HG03571 (cell line): ENCODE data around the gene TXK.

Experiments
- ATAC-seq: cut with Tn5 transposase; IDR thresholded peaks from one replicate; pipeline ENCODE4 v1.9.1; 2021; ENCODE audit not compliant: unreplicated experiment

TXK gene

DNA sequence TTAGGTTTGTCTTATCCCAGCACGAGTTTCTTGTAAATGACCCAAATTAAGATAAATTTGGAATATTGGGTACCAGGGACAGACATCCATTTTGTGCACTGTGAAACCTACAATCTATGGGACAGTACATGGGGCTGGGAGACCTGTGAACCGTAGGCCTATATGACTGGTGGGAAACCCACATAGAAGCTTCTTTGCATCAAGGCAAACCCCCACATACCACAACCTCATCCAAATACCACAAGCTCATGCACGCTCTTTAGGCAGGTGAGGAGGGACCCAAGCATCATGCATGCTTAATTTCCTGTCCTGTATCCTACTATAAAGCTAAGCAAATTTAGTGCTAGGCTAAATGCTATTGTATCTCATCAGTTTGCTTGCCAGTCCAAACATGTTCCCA is 69.7 kb downstream of the TXK start:
- ATAC-seq: no peak

GRCh38 chr4:48058617-48059530 is 75.2 kb downstream of the TXK start:
- ATAC-seq: no peak

- ATAC-seq: no peak
Observed at GRCh38 chr4:48051078-48051477, 83.0 kb downstream of the TXK start.

GRCh38 chr4:48049483-48049882 is 84.6 kb downstream of the TXK start:
- ATAC-seq: no peak

DNA sequence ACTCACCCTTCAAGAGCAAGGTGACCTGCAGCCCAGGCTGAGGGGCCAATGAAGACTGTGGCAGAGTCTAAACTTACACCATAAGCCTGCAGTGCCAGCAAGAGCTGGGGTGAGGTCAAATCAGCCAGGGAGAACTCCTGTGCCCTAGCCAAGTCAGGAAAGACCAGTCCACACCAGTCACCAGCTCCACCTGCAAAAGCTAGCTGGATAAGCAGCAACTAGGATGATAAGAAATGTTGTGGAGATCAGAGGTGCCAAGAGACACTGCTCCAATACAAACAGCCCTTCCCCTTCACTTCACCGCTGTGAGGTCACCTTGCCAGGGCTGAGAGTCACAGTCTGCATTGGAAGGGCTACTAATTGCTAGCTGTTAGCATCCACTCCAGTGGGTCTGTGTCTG is 86.2 kb downstream of the TXK start:
- ATAC-seq: peak; percentile 10

- ATAC-seq: peak; percentile 98
Observed at GRCh38 chr4:48047421-48047844, 86.6 kb downstream of the TXK start.

DNA sequence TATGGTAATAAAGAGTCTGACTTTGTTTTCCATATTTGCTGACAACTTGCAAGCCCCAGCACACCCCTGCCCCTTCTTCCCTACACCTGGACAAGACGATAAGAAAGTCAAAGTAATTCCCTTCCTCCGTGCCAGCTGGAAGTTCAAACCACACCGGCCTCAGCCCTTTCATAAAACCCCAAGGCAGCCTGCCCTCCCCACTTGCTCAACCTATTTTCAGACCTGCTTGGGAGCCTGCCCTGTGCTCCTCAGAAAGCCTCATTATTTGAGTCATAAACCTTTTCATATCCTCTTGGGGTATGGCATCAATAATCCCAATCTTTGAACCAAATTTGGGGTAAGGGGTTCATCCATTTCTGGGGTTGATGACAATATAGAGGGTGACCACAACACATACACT is 88.0 kb downstream of the TXK start:
- ATAC-seq: no peak

GRCh38 chr4:48044298-48044697 is 89.8 kb downstream of the TXK start:
- no peak for ATAC-seq

GRCh38 chr4:48043504-48043903 is 90.5 kb downstream of the TXK start:
- ATAC-seq: no peak

- ATAC-seq: no peak
Observed at GRCh38 chr4:48042979-48043461, 91.0 kb downstream of the TXK start.

DNA sequence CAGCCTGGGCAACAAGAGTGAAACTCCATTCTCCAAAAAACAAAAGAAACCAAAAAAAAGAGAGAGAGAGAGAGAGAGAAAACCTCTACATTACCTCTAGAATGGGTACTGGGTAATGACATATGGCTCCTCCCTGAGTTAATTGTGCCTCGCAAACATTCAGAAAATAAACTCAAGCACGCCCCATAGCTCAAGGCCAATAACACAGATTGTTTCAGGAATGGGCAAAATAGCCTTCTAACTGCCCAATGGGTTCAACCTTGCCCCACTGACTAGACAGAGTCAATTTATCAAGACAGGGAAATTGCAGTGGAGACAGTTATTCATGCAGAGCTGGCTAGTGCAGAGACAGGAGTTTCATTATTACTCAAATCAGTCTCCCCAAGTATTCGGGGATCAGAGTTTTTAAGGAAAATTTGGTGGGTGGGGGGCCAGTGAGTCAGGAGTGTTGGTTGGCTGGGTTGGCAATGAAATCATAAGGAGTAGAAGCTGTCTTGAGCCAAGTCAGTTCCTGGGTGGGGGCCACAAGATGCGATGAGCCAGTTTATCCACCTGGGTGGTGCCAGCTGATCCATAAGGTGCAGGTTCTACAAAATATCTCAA is 92.4 kb downstream of the TXK start:
- no peak for ATAC-seq

GRCh38 chr4:48039561-48039960 is 94.5 kb downstream of the TXK start:
- no peak for ATAC-seq

DNA sequence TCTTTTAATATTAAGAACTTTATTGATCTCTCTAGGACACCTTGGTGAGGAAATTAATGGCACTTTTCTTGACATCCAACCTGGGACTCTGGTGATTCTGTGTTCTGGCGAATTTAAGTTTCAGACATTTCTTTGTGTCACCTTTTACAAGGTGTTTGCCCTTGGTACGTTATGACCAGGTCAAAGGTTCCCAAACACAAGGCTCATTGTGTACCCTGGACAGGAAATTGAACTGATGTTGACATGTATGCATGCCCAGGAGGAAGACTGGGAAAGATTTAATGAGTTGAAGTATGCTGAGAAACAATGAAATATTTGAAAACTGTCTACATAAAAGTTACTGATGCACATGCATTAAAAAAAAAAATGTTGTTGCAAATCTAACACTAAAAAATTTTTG is 95.4 kb downstream of the TXK start:
- no peak for ATAC-seq

GRCh38 chr4:48037117-48037462 is 97.0 kb downstream of the TXK start:
- no peak for ATAC-seq

GRCh38 chr4:48035952-48036351 is 98.1 kb downstream of the TXK start:
- ATAC-seq: no peak

DNA sequence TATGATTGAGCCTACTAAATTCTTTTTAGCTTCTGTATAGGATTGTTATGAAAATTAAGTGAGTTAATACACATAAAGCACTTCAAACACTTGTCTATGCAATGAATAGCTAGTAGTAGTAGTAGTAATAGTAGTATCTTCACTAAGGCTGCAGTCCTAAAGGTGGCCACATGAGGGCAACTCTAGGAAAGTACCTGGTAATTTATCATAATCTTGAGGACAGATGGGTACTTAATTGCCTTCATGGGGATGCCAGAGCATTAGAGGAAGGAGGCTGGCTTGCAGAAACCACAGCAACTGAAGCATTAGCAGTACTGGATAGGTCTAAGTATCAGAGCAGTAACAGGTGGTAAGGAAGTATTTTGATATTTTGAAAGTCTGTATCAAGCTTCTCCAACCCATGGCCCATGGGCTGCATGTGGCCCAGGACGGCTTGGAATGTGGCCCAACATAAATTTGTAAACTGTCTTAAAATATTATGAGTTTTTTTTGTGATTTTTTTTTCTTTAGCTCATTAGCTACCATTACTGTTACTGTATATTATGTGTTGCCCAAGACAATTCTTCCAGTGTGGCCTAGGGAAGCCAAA is 100.1 kb downstream of the TXK start:
- ATAC-seq: no peak

- no peak for ATAC-seq
Observed at GRCh38 chr4:48033412-48033811, 100.6 kb downstream of the TXK start.

DNA sequence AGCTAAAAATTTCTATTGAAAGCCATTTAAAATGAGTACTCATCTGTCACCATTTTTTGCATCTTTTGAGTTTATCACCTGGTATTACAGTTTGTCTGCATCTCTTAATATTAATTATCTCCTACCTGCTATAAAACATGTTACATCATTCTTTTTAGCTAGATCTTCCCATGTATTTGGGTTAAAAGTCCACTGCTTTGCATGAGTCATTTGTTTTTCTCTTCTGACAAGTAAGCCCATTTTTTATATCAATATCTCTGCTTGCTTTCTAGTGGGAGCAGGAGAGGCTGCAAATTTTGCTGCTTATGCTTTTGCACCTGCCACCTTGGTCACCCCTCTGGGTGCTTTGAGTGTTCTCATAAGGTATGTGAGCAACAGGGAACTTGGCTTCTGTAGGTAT is 101.3 kb downstream of the TXK start:
- ATAC-seq: no peak

GRCh38 chr4:48031802-48032525 is 102.1 kb downstream of the TXK start:
- ATAC-seq: no peak

DNA sequence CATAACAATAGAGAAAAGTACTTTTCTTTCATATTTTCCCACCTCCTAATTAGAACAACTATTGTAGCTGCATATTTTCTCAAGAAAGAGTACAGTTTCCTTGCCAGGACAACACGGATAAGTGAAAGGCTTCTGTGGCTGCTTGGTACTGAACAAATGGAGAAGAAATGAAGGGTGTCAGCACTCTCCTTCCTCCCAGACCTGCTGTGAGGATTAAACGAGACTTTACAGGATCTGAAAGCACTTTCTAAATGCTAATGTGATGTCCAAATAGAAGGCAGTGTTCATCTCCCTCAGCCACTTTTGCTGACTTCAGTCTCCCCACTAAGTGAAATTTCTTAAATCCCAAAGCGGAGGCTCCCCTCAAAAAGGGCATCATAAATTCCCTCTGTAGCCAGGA is 103.6 kb downstream of the TXK start:
- no peak for ATAC-seq

GRCh38 chr4:48028696-48029095 is 105.4 kb downstream of the TXK start:
- no peak for ATAC-seq
